IPS DF 6.9 (cell line): ENCODE data around the gene KRTAP27-1.

Experiments used
- DNase-seq: peaks from one replicate; pipeline ENCODE4 v3.0.0-alpha.2; 2013; ENCODE audit warnings: low read depth, low spot score
- H3K27ac ChIP-seq: one replicate; pipeline ENCODE4 v1.5.1; 2013; ENCODE audit warnings: low read length, control low read depth
- H3K27me3 ChIP-seq: 2 replicates; pipeline ENCODE4 v1.6.1; 2013; ENCODE audit warnings: mild to moderate bottlenecking, low read length; ENCODE audit not compliant: control insufficient read depth, insufficient read depth
- H3K36me3 ChIP-seq: 2 replicates; pipeline ENCODE4 v1.6.1; 2013; ENCODE audit warnings: low read length; ENCODE audit not compliant: control insufficient read depth, insufficient read depth
- H3K4me1 ChIP-seq: 2 replicates; pipeline ENCODE4 v1.6.1; 2013; ENCODE audit warnings: low read length; ENCODE audit not compliant: control insufficient read depth, insufficient read depth
- H3K4me3 ChIP-seq: 2 replicates; pipeline ENCODE4 v1.5.1; 2013; ENCODE audit warnings: mild to moderate bottlenecking, low read length
- H3K9me3 ChIP-seq: 2 replicates; pipeline ENCODE4 v1.6.1; 2013; ENCODE audit warnings: low read length, inconsistent platforms; ENCODE audit not compliant: control insufficient read depth, insufficient read depth
- WGBS: extraction: QIAGEN DNeasy Blood & Tissue Kit; methylation state at CpG from one replicate; pipeline ENCODE4 v1.1.7; 2013; ENCODE audit warnings: mixed read lengths, missing lambda C conversion rate; ENCODE audit not compliant: insufficient read length, insufficient coverage; 5-methylcytosine and 5-hydroxymethylcytosine counted together

Gene KRTAP27-1

DNA sequence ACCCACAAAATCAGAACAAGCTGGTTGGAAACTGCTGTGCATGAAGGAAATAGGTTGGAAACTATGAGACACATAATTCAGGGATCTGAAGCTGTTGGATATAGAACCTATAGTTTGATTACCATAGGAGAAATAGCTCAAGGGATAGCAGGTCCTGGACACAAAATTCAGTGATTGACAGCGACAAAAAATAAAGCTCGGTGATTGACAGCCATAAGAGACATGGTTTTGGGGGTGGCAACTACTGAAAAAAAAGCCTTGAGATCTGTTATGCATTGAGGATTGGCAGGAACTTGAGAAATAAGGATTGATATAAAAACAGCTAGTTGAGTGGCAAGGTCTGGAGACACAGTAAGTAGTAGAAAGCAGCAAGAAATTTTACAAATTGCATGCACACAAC is 48.3 kb downstream of the KRTAP27-1 start, which contains the start of gene KRTAP25-1:
TSS of gene KRTAP25-1 (minus strand) at position 300 of the 400 bp plus-strand sequence. CDS start at position 276, 24 bp downstream.
- Histone ChIP-seq H3K4me1 (no peaks in the 10 kb centered on the region), H3K4me3 (no peak within 1 kb of the TSS), H3K9me3 (peaks cover 3% of the 10 kb centered on the region; the same call in 1 of the 2 replicates), H3K27me3 (no peaks in the 10 kb centered on the region), H3K27ac (no peak within 1 kb of the TSS), H3K36me3 (no peaks in the 10 kb centered on the region)
- DNase-seq: no peak
- WGBS: no CpG with 5 or more reads among the region's 2 CpGs
